GM18499 (cell line): Measurements from ENCODE around the gene ZNF366.
"Not testable (repeated sequence)": the region's sequence is repeated elsewhere in the genome, so short reads cannot be mapped to it uniquely, and the experiment has no call there.

ENCODE experiments used
- ATAC-seq: cut with Tn5 transposase; IDR thresholded peaks from one replicate; pipeline ENCODE4 v1.9.1; 2021; ENCODE audit warnings: moderate number of reproducible peaks; ENCODE audit not compliant: insufficient read depth, unreplicated experiment

Gene ZNF366

GRCh38 chr5:72415616-72416325, 91.4 kb downstream of the ZNF366 start:
- no peak for ATAC-seq

DNA sequence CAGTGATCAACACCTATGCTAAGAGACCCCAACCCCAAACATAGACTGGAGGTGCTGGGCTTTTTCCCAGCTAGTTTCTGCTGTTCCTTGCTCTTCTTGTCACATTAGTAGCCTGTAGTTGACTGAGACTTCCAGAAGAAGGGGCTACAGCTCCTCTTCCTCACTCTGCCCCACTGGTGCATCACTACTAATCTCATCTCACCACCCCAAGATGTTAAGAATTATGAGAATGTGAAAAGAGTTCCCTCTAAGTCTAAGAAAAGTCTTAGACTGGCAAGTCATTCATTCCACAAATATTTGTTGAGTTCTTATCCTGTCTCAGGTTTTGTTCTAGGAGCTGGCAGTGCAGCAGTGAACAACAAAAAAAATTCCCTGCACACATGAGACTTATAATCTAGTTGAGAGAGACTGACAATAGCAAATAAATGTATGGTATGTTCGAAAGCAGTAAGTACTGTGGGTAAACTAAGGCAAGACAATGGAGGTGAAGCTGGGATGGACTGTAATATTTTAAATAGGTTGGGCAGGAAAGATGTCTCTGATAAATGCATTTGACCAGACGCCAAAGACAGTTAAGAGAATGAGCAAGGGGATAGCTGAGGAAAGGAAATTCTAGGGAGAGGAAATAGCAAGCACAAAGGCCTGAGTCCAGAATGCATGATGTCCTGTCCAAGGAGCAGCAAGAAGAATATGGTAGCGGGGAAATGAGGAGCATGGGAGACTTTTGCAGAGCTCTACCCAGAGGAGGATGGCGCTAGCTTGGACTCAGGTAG, 94.7 kb downstream of the ZNF366 start:
- ATAC-seq: no peak

- no peak for ATAC-seq
Observed at GRCh38 chr5:72410688-72411295, 96.4 kb downstream of the ZNF366 start.

DNA sequence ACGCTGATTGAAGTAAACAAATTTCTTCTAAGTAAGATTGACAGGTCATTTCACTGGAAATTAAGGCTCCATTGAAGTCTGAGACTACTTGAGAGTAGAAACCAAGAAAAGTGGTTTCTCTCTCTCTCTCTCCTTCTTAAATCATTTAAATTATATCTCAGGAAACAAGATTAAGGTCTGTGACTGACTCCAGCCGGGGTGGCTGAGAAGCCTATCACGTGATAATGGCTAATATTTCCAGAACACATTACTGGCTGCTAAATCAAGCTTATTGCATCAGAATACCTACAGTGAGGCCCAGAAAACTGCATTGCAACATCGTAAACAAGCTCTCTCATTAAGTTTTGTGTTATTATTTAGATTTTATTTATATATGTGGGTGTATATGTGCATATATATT, 98.6 kb downstream of the ZNF366 start:
- ATAC-seq: no peak

GRCh38 chr5:72408127-72408526, 99.1 kb downstream of the ZNF366 start:
- ATAC-seq: no peak

GRCh38 chr5:72407541-72407940, 99.7 kb downstream of the ZNF366 start:
- no peak for ATAC-seq

DNA sequence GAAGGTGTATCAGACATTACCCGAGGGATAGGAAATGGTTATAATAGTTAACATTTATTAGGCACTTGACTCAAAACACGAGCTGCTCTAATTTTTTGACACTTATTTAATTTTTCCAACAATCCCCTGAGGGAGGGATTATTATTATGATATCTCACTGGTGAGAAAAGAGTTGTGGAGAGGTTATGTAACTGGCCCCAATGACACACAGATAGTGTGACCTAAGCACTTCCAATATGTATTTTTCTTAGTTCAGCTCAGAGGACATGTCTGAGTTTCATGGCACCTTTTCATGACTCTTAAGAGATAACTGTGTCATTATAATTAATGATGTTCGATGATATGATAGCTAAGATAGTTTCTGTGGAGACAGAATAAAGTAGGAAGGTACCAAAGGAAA, 100.1 kb downstream of the ZNF366 start:
- ATAC-seq: no peak

GRCh38 chr5:72404771-72405170, 102.4 kb downstream of the ZNF366 start:
- ATAC-seq: not testable (repeated sequence)

DNA sequence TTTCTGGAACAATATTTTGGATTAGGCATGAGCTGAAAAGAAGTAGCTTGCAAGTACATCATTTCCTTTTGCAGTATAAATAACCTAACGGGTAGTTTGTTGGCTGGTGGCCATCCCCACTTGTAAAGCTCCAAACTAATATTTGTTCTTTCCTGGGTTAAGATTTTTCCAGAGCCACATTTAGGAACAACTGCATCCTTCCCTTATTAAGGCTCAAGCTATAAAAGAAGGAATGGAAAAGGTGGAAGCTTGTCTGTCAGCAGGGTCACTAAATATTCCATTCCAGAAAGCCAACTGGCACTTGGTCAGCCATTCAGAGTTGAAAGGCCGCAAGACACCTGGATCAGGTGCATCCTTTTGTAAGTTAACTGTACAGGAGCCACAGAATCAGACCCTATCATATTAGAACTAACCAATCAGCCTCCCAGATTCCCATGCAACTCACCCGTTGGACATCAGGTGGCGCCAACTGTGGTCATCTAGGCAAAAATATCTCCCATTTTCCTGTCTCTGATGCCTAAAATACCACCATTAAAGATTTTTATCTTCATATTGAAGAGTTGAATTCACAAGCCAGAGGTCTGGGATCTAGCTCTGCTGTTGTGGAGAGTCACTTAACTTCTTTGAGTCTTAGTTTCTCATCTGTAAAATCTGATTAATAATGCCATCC, 104.1 kb downstream of the ZNF366 start:
- ATAC-seq: no peak

- no peak for ATAC-seq
Observed at GRCh38 chr5:72402381-72402890, 104.8 kb downstream of the ZNF366 start.

- no peak for ATAC-seq
Observed at GRCh38 chr5:72400950-72401349, 106.3 kb downstream of the ZNF366 start.

GRCh38 chr5:72397836-72398235, 109.4 kb downstream of the ZNF366 start:
- no peak for ATAC-seq

DNA sequence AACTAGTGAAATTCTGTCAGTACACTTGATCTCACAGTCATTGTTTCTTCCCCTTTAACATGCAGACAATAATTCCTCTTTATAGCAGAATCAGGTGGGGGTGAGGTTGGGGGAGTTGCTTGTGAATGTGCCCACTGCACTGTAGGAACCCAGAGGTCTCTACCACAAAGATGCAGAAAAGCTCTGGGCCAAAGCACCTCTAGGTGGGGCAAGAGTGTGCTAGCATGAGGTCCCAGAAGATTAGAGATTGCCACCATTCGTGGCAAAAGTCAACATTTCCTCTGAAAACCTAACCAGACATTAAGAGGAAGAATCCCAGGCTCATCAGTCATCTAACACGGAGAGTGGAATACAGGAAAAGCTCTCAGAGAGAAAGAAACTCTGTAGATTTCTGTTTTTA, 112.5 kb downstream of the ZNF366 start:
- no peak for ATAC-seq

DNA sequence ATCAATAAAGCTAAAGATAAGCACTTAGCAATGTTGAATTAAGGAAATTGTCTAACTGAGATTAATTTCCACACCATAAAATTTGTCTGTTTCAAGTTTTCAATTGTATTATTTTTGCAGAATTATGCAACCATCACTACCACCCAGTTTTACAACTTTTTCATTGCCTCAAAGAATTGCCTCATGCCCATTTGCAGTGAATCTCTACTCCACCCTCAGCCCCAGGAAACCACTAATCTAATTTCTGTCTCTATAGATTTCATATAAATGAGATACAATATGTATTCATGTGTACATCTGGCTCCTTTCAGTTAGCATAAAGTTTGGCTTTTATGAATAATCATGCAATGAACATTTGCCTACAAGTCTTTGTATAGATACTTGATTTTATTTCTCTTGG, 114.2 kb downstream of the ZNF366 start:
- no peak for ATAC-seq
